ENCODE data around the gene FCHSD1. TPM values are rescaled to one million over a fixed set of nuclear protein-coding genes. Genes with fewer than 3 reads are reported as not detected.

The FCHSD1 gene
- 6.5 and 6.7 TPM in 2 replicates for total RNA-seq

DNA sequence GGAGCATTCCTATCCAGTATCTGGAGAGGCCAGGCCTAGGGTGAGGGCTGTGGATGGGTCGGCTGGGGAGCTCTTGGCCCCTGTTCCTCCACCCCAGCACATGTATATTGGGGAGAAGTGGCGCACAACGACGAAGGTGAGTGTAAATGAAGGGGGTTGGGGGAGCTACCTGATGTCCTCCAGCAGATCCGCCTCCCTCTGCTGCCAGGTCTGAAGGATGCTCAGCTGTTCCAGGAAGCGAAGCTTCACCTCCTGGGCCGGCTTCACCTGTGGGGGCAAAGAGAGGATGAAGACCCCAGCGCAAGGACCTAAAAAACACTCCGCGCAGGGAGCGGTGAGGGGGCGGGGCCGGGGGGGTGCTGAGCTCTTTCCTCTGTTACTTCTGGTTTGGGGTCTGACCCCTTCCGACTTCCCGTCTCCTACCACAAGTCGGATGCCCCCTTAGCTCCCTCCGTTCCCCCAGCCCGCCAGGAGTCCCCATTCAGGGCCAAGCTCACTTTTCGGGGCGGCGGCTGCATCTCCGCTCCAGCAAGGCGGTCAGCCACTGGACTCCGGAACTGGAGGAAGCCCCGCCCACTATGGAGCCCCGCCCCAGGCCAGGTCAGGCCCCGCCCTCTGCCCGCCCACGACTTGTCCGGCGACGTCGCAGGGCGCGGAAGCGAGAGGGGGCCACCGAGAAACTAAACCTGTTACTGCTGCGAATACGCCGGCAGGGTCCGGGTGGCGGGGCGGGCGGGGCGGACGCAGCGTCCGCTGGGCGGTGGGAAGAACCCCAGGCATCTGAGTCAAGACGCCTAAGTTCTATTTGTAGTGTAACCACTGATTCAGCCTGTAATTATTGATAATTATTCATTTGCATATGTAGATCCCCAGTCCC lies at the start of gene FCHSD1:
Gene FCHSD1 (minus strand): TSS at position 568 of the 877 bp plus-strand sequence. CDS start 50 bp downstream, at position 518.

DNA sequence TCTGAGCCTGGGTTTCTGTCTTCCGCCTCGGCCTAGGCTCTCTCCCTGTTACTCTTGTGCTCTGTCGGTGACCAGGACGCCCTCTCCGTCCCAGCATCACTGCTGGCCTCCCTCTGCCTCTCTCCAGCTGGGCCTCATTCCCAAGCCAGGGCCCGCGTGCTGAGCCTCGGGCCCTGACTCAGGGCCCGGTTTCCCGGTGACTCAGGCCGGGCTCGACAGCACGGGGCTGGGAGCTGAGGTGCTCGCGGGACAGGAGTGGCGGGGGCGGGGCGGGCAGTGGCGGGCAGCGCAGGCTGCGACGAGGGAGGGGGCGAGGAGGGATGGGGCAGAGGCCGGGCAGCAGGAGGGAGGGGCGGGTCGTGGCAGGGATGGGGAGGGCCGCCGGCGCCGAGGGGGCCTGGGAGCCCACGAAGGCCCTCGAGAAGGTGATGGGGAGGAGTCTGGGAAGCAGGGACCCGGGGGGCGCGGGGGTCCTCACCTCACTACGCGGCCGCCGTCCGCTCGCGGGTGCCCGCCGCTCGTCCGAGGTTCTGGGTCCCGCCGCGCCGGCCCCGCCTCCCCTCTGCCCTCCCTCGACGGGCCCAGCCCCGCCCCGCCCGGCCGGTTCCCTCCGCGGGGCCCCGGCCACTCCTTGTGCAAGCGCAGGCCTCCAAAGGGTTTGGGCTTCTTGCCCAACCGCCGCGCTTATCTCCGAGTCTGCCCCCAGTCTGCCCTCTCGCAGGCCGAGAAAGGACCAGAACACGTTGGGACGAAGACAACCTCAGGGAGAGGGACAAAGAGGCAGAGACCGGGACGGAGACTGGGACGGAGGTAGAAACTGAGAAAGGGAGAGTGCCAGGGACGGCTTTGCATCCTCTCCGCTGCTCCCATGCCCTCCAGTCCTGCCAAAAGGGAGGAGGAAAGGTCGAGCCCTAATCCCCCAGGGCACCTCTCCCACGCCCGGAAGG lies 30.8 kb upstream of the FCHSD1 start, which contains the start of gene ARAP3:
Gene ARAP3 (minus strand): TSS at position 536 of the 947 bp plus-strand sequence. CDS start 1,744 bp downstream, outside the sequence.

DNA sequence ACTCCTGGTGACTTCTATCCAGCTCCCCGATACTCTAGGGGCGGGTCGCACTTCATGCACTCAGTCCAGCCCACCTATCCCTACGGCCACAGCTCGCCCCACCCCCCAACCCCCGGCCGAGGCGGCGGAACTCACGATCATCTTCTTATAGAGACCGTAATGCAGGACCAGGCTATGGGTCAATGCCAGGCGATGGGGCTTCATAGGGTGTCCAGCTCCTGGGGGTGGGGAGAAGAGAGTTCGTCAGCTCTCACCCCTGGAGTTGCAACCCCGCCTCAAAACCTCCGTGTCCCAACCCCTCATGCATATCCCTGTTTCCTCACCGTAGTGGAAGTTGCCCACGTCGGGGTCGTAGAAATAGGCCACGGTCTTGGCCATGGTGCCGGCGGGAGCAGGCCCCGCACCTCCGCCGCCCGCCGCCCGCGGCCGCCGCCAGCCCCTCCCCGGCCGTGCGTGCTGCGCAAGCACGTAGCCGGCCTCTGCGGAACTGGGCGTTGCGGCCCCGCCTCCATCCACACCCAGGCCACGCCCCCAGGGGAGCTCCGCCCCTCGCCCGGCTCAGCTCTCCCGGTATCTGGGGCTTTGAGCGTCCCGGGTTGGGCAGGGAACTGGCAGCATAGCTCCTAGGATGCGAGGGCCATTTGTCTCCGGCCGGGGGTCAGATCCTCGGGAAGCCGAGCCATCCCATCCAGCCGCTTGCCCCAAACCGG lies 14.7 kb downstream of the FCHSD1 start, which contains the start of the genes HDAC3 and RELL2:
Gene HDAC3 (minus strand): TSS at position 437 of the 710 bp plus-strand sequence. CDS start 59 bp downstream, at position 378.
Gene RELL2 (plus strand): TSS at position 585 of the 710 bp plus-strand sequence. CDS start 1,229 bp downstream, outside the sequence.

DNA sequence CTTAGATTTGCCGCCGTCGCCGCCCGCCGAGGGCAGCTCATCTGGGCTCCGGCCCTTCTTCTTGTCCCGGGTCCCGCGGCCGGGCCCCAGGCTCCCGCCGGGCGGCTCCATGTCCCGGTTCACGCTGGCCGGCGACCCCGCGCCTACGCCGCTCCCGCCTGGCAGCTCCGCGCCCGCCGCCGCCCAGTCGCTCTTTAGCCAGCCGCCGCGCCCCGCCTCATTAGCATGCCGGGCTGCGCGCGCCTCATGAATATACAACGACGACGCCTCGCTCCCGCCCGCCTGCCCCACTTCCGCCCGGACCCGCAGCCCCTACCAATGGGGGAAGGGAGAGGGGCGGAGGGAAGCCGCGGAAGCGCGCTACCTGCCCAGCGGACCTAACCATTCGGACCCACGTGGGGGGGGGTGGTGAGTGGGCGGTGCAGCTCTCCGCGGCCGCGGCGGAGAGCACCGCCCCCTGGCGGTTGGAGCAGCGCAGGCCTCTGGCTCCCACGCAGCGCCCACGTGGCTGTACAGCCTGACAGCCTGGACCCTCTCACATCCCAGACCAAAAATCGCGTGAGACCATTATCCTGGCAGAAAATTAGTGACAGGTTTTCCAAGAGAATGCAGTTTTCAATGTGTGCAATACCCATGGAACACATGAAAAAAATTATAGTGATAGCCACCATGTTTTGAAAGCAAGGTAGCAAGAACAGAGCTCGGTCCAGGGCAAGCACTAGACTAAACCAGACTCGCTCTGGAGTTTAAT lies 32.2 kb downstream of the FCHSD1 start, which contains the start of gene DIAPH1:
Gene DIAPH1 (minus strand): TSS at position 197 of the 751 bp plus-strand sequence. CDS start 86 bp downstream, at position 111.

Other genes starting within 250 kb of the FCHSD1 start
- 5.3 and 6.2 TPM in 2 replicates for gene PCDHGA9, start 248.6 kb downstream of the FCHSD1 start, total RNA-seq
- 2.6 and 3.6 TPM in 2 replicates for gene PCDHGB6, start 243.4 kb downstream of the FCHSD1 start, total RNA-seq
- gene PCDHGA10, start 238.4 kb downstream of the FCHSD1 start, total RNA-seq: 8.7 and 11.3 TPM in 2 replicates
- gene PCDHGB7, start 233.7 kb downstream of the FCHSD1 start, total RNA-seq: 19.9 and 21.6 TPM in 2 replicates
- 15.6 and 18.8 TPM in 2 replicates for gene PCDHGA11, start 230.4 kb downstream of the FCHSD1 start, total RNA-seq
- 41.9 and 43.9 TPM in 2 replicates for gene PCDHGA12, start 220.9 kb downstream of the FCHSD1 start, total RNA-seq
- gene PCDHGC3, start 175.5 kb downstream of the FCHSD1 start, total RNA-seq: 95.9 and 108 TPM in 2 replicates
- 1.1 and 26.8 TPM in 2 replicates for gene PCDHGC4, start 166.4 kb downstream of the FCHSD1 start, total RNA-seq
- 2.1 and 2.9 TPM in 2 replicates for gene PCDHGC5, start 162.3 kb downstream of the FCHSD1 start, total RNA-seq
- 26.5 and 32.1 TPM in 2 replicates for gene DIAPH1, start 32.4 kb downstream of the FCHSD1 start, total RNA-seq
- gene HDAC3, start 14.6 kb downstream of the FCHSD1 start, total RNA-seq: 32.7 and 38.1 TPM in 2 replicates
- gene RELL2, start 14.4 kb downstream of the FCHSD1 start, total RNA-seq: 0.44 and 1.9 TPM in 2 replicates
- gene ARAP3, start 30.8 kb upstream of the FCHSD1 start, total RNA-seq: 6.2 and 7.1 TPM in 2 replicates
- gene PCDH1, start 227.0 kb upstream of the FCHSD1 start, total RNA-seq: 3.3 and 4.9 TPM in 2 replicates